ENCODE results near the gene ITGAD. TPM values are rescaled to one million over a fixed set of nuclear protein-coding genes. Genes with fewer than 3 reads are reported as not detected.

Gene ITGAD
- total RNA-seq, 1 experiment from 2014 or later, result not detected

- H3K4me2 ChIP-seq (ENCODE audit: low read length), result no peak overlapping the region
- CTCF ChIA-PET, result no interaction called here
- H3K27me3 ChIP-seq (ENCODE audit: low read length), result no peaks in the 10 kb centered on the region
- H3F3A ChIP-seq (ENCODE audit: low read length, unreplicated experiment), result no peaks in the 10 kb centered on the region
- H3K9me3 ChIP-seq (ENCODE audit: low read length), result no peaks in the 10 kb centered on the region
- DNase-seq, result no peak
- no TSS peak for BruUV-seq (replicated peaks)
- no peaks in the 10 kb centered on the region for H3K79me2 ChIP-seq (ENCODE audit: low read length)
- H3K27ac ChIP-seq (ENCODE audit: low read length), result no peak overlapping the region
- H3K9ac ChIP-seq (ENCODE audit: low read length), result no peak overlapping the region
- H2AFZ ChIP-seq (ENCODE audit: low read length), result no peak overlapping the region
- H3K9me2 ChIP-seq (replicated peaks; ENCODE audit: low read length), result no peaks in the 10 kb centered on the region
- no peak overlapping the region for H3K4me3 ChIP-seq (ENCODE audit: low read length)
- POLR2A ChIA-PET (ENCODE audit: unreplicated experiment), result no interaction called here
- intact Hi-C loops (cut with micrococcal nuclease), result no loop called here
- no peaks in the 10 kb centered on the region for H4K20me1 ChIP-seq (ENCODE audit: low read length)
- ATAC-seq, result no peak
- no peak for TF ChIP-seq EZH2phosphoT487 (IDR thresholded peaks at IDR 0.05; ENCODE audit: borderline replicate concordance, low read length)
- TF ChIP-seq CTCF (conservative IDR thresholded peaks at IDR 0.05; ENCODE audit: low read depth, low read length), result no peak
- TF ChIP-seq EZH2 (IDR thresholded peaks at IDR 0.05; ENCODE audit: low read length, unreplicated experiment), result no peak
- H3K4me1 ChIP-seq (ENCODE audit: insufficient read depth, low read length), result no peaks in the 10 kb centered on the region; the same call in 1 of the 2 replicates
- H3K36me3 ChIP-seq (ENCODE audit: low read depth, low read length), result no peaks in the 10 kb centered on the region
Measured at GRCh38 chr16:31466381-31466841, 73.3 kb downstream of the ITGAD start.

- H3K27me3 ChIP-seq (ENCODE audit: low read length), result no peaks in the 10 kb centered on the region
- ChIA-PET POLR2A (ENCODE audit: unreplicated experiment) (no interaction called here), CTCF (no interaction called here)
- H3K4me1 ChIP-seq (ENCODE audit: insufficient read depth, low read length), result no peaks in the 10 kb centered on the region; the same call in 1 of the 2 replicates
- no peak overlapping the region for H3K4me3 ChIP-seq (ENCODE audit: low read length)
- H3K9ac ChIP-seq (ENCODE audit: low read length), result no peak overlapping the region
- H3K9me2 ChIP-seq (replicated peaks; ENCODE audit: low read length), result no peaks in the 10 kb centered on the region
- no peaks in the 10 kb centered on the region for H3K36me3 ChIP-seq (ENCODE audit: low read depth, low read length)
- H3K27ac ChIP-seq (ENCODE audit: low read length), result no peak overlapping the region
- H3K4me2 ChIP-seq (ENCODE audit: low read length), result no peak overlapping the region
- no peaks in the 10 kb centered on the region for H3F3A ChIP-seq (ENCODE audit: low read length, unreplicated experiment)
- no peaks in the 10 kb centered on the region for H3K79me2 ChIP-seq (ENCODE audit: low read length)
- ATAC-seq (no peak), DNase-seq (no peak)
- intact Hi-C loops (cut with micrococcal nuclease), result no loop called here
- no peaks in the 10 kb centered on the region for H4K20me1 ChIP-seq (ENCODE audit: low read length)
- TF ChIP-seq EZH2 (IDR thresholded peaks at IDR 0.05; ENCODE audit: low read length, unreplicated experiment) (no peak), EZH2phosphoT487 (IDR thresholded peaks at IDR 0.05; ENCODE audit: borderline replicate concordance, low read length) (no peak), CTCF (conservative IDR thresholded peaks at IDR 0.05; ENCODE audit: low read depth, low read length) (no peak)
- BruUV-seq (replicated peaks), result no TSS peak
- no peak overlapping the region for H2AFZ ChIP-seq (ENCODE audit: low read length)
- H3K9me3 ChIP-seq (ENCODE audit: low read length), result no peaks in the 10 kb centered on the region
Measured at GRCh38 chr16:31467151-31467773, 74.1 kb downstream of the ITGAD start.

- H3K9me2 ChIP-seq (replicated peaks; ENCODE audit: low read length), result no peaks in the 10 kb centered on the region
- no peak for ATAC-seq
- DNase-seq, result no peak
- POLR2A ChIA-PET (ENCODE audit: unreplicated experiment), result no interaction called here
- H3K4me3 ChIP-seq (ENCODE audit: low read length), result no peak overlapping the region
- H3K27me3 ChIP-seq (ENCODE audit: low read length), result no peaks in the 10 kb centered on the region
- CTCF ChIA-PET, result no interaction called here
- H3K9me3 ChIP-seq (ENCODE audit: low read length), result no peaks in the 10 kb centered on the region
- no peak overlapping the region for H3K9ac ChIP-seq (ENCODE audit: low read length)
- intact Hi-C loops (cut with micrococcal nuclease), result no loop called here
- no peaks in the 10 kb centered on the region for H4K20me1 ChIP-seq (ENCODE audit: low read length)
- no TSS peak for BruUV-seq (replicated peaks)
- H3F3A ChIP-seq (ENCODE audit: low read length, unreplicated experiment), result no peaks in the 10 kb centered on the region
- no peaks in the 10 kb centered on the region for H3K36me3 ChIP-seq (ENCODE audit: low read depth, low read length)
- no peak overlapping the region for H2AFZ ChIP-seq (ENCODE audit: low read length)
- H3K79me2 ChIP-seq (ENCODE audit: low read length), result no peaks in the 10 kb centered on the region
- H3K27ac ChIP-seq (ENCODE audit: low read length), result no peak overlapping the region
- H3K4me2 ChIP-seq (ENCODE audit: low read length), result no peak overlapping the region
- H3K4me1 ChIP-seq (ENCODE audit: insufficient read depth, low read length), result no peaks in the 10 kb centered on the region; the same call in 1 of the 2 replicates
- TF ChIP-seq EZH2 (IDR thresholded peaks at IDR 0.05; ENCODE audit: low read length, unreplicated experiment), result no peak
- no peak for TF ChIP-seq EZH2phosphoT487 (IDR thresholded peaks at IDR 0.05; ENCODE audit: borderline replicate concordance, low read length)
- no peak for TF ChIP-seq CTCF (conservative IDR thresholded peaks at IDR 0.05; ENCODE audit: low read depth, low read length)
Measured at GRCh38 chr16:31467858-31468257, 74.7 kb downstream of the ITGAD start.

Data from PC-3 (cell line).